HepG2 (cell line): Measurements from ENCODE around the gene SLC16A3. TPM values are rescaled to one million over a fixed set of nuclear protein-coding genes. Genes with fewer than 3 reads are reported as not detected.

ENCODE experiments used
- GATA4 ChIP-seq: sonication (generic); IDR thresholded peaks from 2 replicates; pipeline ENCODE4 v1.6.1; 2016; ENCODE audit warnings: antibody characterized with exemption, low read depth, borderline replicate concordance
- NBN ChIP-seq: fragments of 450-650 bp; conservative IDR thresholded peaks from 2 replicates; pipeline ENCODE4 v1.6.1; 2017
- SRSF9 ChIP-seq: fragments of 200-400 bp; formaldehyde crosslinking; IDR thresholded peaks from 2 replicates; pipeline ENCODE4 v1.6.1; 2018; ENCODE audit warnings: borderline replicate concordance, mild to moderate bottlenecking, low read depth, low read length; ENCODE audit not compliant: insufficient read depth, poor library complexity, severe bottlenecking
- STAG1 ChIP-seq: sonication (generic); formaldehyde crosslinking; IDR thresholded peaks from 2 replicates; pipeline ENCODE4 v1.4.0; 2020; ENCODE audit warnings: missing genetic modification reagents
- THAP8 ChIP-seq: sonication (generic); formaldehyde crosslinking; IDR thresholded peaks from 2 replicates; pipeline ENCODE4 v1.5.1; 2020; ENCODE audit warnings: missing genetic modification reagents, mild to moderate bottlenecking, borderline replicate concordance
- TOE1 ChIP-seq: sonication (generic); formaldehyde crosslinking; IDR thresholded peaks from 2 replicates; pipeline ENCODE4 v1.4.0; 2020; ENCODE audit warnings: mild to moderate bottlenecking, missing genetic modification reagents
- XBP1 ChIP-seq: sonication (generic); formaldehyde crosslinking; IDR thresholded peaks from 2 replicates; pipeline ENCODE4 v1.5.0; 2020; ENCODE audit warnings: missing genetic modification reagents
- YEATS4 ChIP-seq: sonication (generic); formaldehyde crosslinking; IDR thresholded peaks from 2 replicates; pipeline ENCODE4 v1.4.0; 2020; ENCODE audit warnings: missing genetic modification reagents, borderline replicate concordance
- ZKSCAN1 ChIP-seq: fragments of 150-350 bp; IDR thresholded peaks from 2 replicates; pipeline ENCODE4 v1.6.1; 2014; ENCODE audit warnings: low read length
- ZNF224 ChIP-seq: sonication (generic); formaldehyde crosslinking; IDR thresholded peaks from 2 replicates; pipeline ENCODE4 v1.5.0; 2020; ENCODE audit warnings: mild to moderate bottlenecking, missing genetic modification reagents
- ZNF24 ChIP-seq: fragments of 450-650 bp; IDR thresholded peaks from 2 replicates; pipeline ENCODE4 v1.6.1; 2017; ENCODE audit warnings: antibody characterized with exemption, mild to moderate bottlenecking
- ZNF251 ChIP-seq: sonication (generic); formaldehyde crosslinking; IDR thresholded peaks from 2 replicates; pipeline ENCODE4 v1.9.0; 2021; ENCODE audit warnings: mild to moderate bottlenecking, missing genetic modification reagents
- ZNF275 ChIP-seq: sonication (generic); formaldehyde crosslinking; IDR thresholded peaks from 2 replicates; pipeline ENCODE4 v1.8.0; 2022; ENCODE audit warnings: missing genetic modification reagents, mild to moderate bottlenecking, inconsistent platforms, borderline replicate concordance
- ZNF367 ChIP-seq: sonication (generic); formaldehyde crosslinking; IDR thresholded peaks from 2 replicates; pipeline ENCODE4 v1.4.0; 2020; ENCODE audit warnings: missing genetic modification reagents, borderline replicate concordance
- ZNF501 ChIP-seq: sonication (generic); formaldehyde crosslinking; IDR thresholded peaks from 2 replicates; pipeline ENCODE4 v1.5.1; 2020; ENCODE audit warnings: mild to moderate bottlenecking, moderate library complexity, missing genetic modification reagents
- ZNF607 ChIP-seq: sonication (generic); formaldehyde crosslinking; IDR thresholded peaks from 2 replicates; pipeline ENCODE4 v1.5.1; 2020; ENCODE audit warnings: missing genetic modification reagents, mild to moderate bottlenecking, borderline replicate concordance
- polyA plus RNA-seq, 8 experiments: library from polyadenylated mRNA; depleted of rRNA in 3 of 8; stranded (reverse) in 7 of 8; unstranded in 1 of 8; fragments of >200 nt; fragmentation: Illumina TruSeq in 4 of 8; extraction: Trizol in 4 of 8; gene quantifications; 2 replicates each; pipeline versions ENCODE4 v1.2.1 to v1.2.3, GENCODE V29; 2011 to 2016; ENCODE audit warnings: low read depth in 4 of 8, missing spikeins in 1 of 8, mixed read lengths in 1 of 8; ENCODE audit not compliant: insufficient read depth in 1 of 8
- total RNA-seq, 5 experiments: library from RNA; depleted of rRNA; stranded (reverse); fragments of >200 nt; fragmentation: Illumina TruSeq; extraction: Trizol; gene quantifications; 2 replicates each; pipeline ENCODE4 v1.2.3, GENCODE V29; 2016; ENCODE audit warnings: low read depth in 1 of 5
- TF ChIP-seq, protein P1 (sequence below): sonication (generic); formaldehyde crosslinking; IDR thresholded peaks from 2 replicates; pipeline ENCODE4 v1.4.0; 2020; ENCODE audit warnings: missing genetic modification reagents, borderline replicate concordance
- TF ChIP-seq, protein P2 (sequence below): sonication (generic); formaldehyde crosslinking; IDR thresholded peaks from 2 replicates; pipeline ENCODE4 v1.4.0; 2020; ENCODE audit warnings: mild to moderate bottlenecking, missing genetic modification reagents

The SLC16A3 gene
- total and polyA plus RNA-seq, 2 of the 13 experiments (the other 11 are each of a cell fraction or from before 2014, with no cell fraction given) = 242 to 349 TPM

GRCh38 chr17:82212331-82213250, 16.3 kb upstream of the SLC16A3 start, which contains the start of gene CCDC57 (continued):
- peak; percentile 99 for TF ChIP-seq YEATS4
- TF ChIP-seq TOE1 = no peak
- TF ChIP-seq ZNF607 (CRISPR knock-in tag) = no peak; the same call in 1 of the 2 replicates
- no peak for TF ChIP-seq THAP8 (CRISPR knock-in tag)
- TF ChIP-seq ZNF501 (CRISPR knock-in tag) = no peak; the same call in 1 of the 2 replicates
- TF ChIP-seq GATA4 = no peak
- TF ChIP-seq ZNF24 = peak; percentile 50; the same call in 1 of the 2 replicates
- no peak for TF ChIP-seq ZNF251
- TF ChIP-seq, protein P1, sequence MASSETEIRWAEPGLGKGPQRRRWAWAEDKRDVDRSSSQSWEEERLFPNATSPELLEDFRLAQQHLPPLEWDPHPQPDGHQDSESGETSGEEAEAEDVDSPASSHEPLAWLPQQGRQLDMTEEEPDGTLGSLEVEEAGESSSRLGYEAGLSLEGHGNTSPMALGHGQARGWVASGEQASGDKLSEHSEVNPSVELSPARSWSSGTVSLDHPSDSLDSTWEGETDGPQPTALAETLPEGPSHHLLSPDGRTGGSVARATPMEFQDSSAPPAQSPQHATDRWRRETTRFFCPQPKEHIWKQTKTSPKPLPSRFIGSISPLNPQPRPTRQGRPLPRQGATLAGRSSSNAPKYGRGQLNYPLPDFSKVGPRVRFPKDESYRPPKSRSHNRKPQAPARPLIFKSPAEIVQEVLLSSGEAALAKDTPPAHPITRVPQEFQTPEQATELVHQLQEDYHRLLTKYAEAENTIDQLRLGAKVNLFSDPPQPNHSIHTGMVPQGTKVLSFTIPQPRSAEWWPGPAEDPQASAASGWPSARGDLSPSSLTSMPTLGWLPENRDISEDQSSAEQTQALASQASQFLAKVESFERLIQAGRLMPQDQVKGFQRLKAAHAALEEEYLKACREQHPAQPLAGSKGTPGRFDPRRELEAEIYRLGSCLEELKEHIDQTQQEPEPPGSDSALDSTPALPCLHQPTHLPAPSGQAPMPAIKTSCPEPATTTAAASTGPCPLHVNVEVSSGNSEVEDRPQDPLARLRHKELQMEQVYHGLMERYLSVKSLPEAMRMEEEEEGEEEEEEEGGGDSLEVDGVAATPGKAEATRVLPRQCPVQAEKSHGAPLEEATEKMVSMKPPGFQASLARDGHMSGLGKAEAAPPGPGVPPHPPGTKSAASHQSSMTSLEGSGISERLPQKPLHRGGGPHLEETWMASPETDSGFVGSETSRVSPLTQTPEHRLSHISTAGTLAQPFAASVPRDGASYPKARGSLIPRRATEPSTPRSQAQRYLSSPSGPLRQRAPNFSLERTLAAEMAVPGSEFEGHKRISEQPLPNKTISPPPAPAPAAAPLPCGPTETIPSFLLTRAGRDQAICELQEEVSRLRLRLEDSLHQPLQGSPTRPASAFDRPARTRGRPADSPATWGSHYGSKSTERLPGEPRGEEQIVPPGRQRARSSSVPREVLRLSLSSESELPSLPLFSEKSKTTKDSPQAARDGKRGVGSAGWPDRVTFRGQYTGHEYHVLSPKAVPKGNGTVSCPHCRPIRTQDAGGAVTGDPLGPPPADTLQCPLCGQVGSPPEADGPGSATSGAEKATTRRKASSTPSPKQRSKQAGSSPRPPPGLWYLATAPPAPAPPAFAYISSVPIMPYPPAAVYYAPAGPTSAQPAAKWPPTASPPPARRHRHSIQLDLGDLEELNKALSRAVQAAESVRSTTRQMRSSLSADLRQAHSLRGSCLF (CRISPR knock-in tag) = no peak
- peak; percentile 16 for TF ChIP-seq STAG1
- TF ChIP-seq ZNF367 = no peak; the same call in 1 of the 2 replicates
- 0 out of 2 replicates have a peak, but pooled peaks have one; percentile 35 for TF ChIP-seq ZNF275 (CRISPR knock-in tag)
- 0 out of 2 replicates have a peak, but pooled peaks have one; percentile 57 for TF ChIP-seq ZNF224 (CRISPR knock-in tag)
- TF ChIP-seq ZKSCAN1 = 0 out of 2 replicates have a peak, but pooled peaks have one; percentile 41
- TF ChIP-seq XBP1 (CRISPR knock-in tag) = no peak
- TF ChIP-seq SRSF9 = no peak
- TF ChIP-seq, protein P2, sequence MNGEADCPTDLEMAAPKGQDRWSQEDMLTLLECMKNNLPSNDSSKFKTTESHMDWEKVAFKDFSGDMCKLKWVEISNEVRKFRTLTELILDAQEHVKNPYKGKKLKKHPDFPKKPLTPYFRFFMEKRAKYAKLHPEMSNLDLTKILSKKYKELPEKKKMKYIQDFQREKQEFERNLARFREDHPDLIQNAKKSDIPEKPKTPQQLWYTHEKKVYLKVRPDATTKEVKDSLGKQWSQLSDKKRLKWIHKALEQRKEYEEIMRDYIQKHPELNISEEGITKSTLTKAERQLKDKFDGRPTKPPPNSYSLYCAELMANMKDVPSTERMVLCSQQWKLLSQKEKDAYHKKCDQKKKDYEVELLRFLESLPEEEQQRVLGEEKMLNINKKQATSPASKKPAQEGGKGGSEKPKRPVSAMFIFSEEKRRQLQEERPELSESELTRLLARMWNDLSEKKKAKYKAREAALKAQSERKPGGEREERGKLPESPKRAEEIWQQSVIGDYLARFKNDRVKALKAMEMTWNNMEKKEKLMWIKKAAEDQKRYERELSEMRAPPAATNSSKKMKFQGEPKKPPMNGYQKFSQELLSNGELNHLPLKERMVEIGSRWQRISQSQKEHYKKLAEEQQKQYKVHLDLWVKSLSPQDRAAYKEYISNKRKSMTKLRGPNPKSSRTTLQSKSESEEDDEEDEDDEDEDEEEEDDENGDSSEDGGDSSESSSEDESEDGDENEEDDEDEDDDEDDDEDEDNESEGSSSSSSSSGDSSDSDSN (CRISPR knock-in tag) = peak; percentile 87; the same call in 1 of the 2 replicates
- no peak for TF ChIP-seq NBN
